GM12873 (cell line): Measurements from ENCODE around the gene TSPAN17.

Source experiments
- TF ChIP-seq, protein P1 (sequence below): IDR thresholded peaks from 2 replicates; pipeline ENCODE4 v1.5.1; 2012; ENCODE audit warnings: low read depth, mild to moderate bottlenecking, moderate library complexity, low read length, control low read depth; ENCODE audit not compliant: insufficient read depth; ENCODE audit errors: missing control alignments

TSPAN17 gene

DNA sequence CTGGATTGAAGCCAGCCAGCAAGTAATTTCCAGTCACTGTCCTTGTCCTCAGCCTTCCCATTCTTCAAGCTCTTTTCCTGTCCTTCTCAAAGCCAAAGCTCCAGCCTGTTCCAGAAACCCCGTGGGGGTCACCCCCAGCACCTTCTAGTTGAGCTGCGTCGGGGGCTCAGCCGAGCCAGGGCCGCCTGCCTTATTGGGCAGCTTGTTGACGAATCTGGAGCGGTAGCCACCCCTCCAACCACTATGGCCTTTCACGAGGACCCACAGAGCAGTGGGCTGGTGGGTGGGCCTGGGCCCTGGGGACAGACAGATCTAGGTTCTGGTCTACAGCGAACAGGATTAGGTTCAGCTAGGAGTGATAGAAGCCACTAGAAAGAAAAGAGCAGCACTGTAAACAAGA is 47.3 kb downstream of the TSPAN17 start:
- TF ChIP-seq, protein P1, sequence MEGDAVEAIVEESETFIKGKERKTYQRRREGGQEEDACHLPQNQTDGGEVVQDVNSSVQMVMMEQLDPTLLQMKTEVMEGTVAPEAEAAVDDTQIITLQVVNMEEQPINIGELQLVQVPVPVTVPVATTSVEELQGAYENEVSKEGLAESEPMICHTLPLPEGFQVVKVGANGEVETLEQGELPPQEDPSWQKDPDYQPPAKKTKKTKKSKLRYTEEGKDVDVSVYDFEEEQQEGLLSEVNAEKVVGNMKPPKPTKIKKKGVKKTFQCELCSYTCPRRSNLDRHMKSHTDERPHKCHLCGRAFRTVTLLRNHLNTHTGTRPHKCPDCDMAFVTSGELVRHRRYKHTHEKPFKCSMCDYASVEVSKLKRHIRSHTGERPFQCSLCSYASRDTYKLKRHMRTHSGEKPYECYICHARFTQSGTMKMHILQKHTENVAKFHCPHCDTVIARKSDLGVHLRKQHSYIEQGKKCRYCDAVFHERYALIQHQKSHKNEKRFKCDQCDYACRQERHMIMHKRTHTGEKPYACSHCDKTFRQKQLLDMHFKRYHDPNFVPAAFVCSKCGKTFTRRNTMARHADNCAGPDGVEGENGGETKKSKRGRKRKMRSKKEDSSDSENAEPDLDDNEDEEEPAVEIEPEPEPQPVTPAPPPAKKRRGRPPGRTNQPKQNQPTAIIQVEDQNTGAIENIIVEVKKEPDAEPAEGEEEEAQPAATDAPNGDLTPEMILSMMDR = no peak

GRCh38 chr5:176695073-176695472 is 47.8 kb downstream of the TSPAN17 start:
- TF ChIP-seq, protein P1 = no peak

DNA sequence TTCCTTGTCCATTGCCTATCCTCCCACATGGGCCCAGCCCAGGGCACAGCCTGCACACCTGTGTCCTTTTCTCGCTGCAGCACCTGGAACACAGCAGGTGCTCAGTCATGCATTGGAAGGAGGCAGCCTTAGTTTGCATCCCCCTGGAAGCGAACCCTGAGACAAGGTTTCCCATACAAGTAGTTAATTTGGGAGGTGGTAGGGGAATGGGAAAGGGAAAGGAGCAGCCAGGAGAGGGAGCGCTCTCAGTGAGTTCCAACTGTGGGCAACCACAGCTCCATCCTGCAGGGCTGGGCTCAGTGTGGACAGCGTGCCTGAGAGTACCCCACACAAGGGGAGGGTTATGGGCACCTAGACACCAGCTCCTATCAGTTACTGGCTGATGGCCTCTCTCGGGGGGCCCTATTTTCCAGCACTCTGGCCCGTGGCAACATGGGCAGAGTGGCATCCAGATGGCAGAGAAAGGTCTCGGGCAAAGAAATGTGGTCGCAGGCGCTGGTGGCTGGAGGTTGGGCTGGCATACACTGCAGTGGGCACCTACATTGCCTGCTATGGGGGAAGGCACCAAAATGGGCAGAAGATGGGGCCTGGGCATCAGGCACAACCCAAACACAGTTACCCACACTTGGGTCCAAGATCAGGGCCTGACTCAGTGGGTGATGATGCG is 50.1 kb downstream of the TSPAN17 start:
- TF ChIP-seq, protein P1 = no peak

GRCh38 chr5:176697934-176698538 is 50.8 kb downstream of the TSPAN17 start:
- TF ChIP-seq, protein P1 = no peak

- TF ChIP-seq, protein P1 = peak; percentile 36
These were observed 53.1 kb downstream of the TSPAN17 start for GRCh38 chr5:176700239-176700847.

GRCh38 chr5:176702671-176703641 is 55.7 kb downstream of the TSPAN17 start:
- TF ChIP-seq, protein P1 = no peak
